H1 (cell line): ENCODE results near the gene PDE9A. TPM values are rescaled to one million over a fixed set of nuclear protein-coding genes. Genes with fewer than 3 reads are reported as not detected.

Experiments
- CTCF ChIA-PET: fragments of 300-600 bp; sonication (Branson Sonifier 250); formaldehyde crosslinking; loops from one replicate; lab custom pipeline; 2021; ENCODE audit not compliant: partially characterized antibody; lab: Charles Lee
- POLR2A ChIA-PET: fragments of 300-600 bp; sonication (Branson Sonifier 250); formaldehyde crosslinking; loops from one replicate; lab custom pipeline; 2021; ENCODE audit warnings: inconsistent platforms; ENCODE audit not compliant: partially characterized antibody; lab: Charles Lee
- DNase-seq, 2 experiments: peaks; one replicate each; pipeline versions ENCODE4 v3.0.0 to v3.0.0-alpha.2; 2010 to 2022; ENCODE audit warnings: low spot score in 2 of 2, low read depth in 1 of 2, mixed read lengths in 1 of 2
- FAIRE-seq: peaks from 2 replicates; lab custom pipeline; 2011; peaks lifted over from hg19 to GRCh38; lab: Jason Lieb, UNC
- H2AFZ ChIP-seq: 2 replicates; pipeline ENCODE4 v1.8.1; 2012; ENCODE audit warnings: low read length, inconsistent platforms
- H2AK5ac ChIP-seq: 2 replicates; pipeline ENCODE4 v1.6.1; 2013; ENCODE audit warnings: low read depth, low read length
- H2BK120ac ChIP-seq: replicated peaks from 2 replicates; pipeline ENCODE3; 2013; ENCODE audit warnings: low read depth, low read length, inconsistent platforms
- H2BK12ac ChIP-seq: 2 replicates; pipeline ENCODE4 v1.6.1; 2013; ENCODE audit warnings: low read depth, low read length
- H2BK15ac ChIP-seq: 2 replicates; pipeline ENCODE4 v1.6.1; 2013; ENCODE audit warnings: low read length
- H2BK20ac ChIP-seq: 2 replicates; pipeline ENCODE4 v1.6.1; 2013; ENCODE audit warnings: low read length
- H2BK5ac ChIP-seq: 2 replicates; pipeline ENCODE4 v1.6.1; 2013; ENCODE audit warnings: low read depth, low read length
- H3K14ac ChIP-seq: 2 replicates; pipeline ENCODE4 v1.6.1; 2013; ENCODE audit warnings: inconsistent platforms; ENCODE audit not compliant: insufficient read length
- H3K18ac ChIP-seq: 2 replicates; pipeline ENCODE4 v1.6.1; 2013; ENCODE audit warnings: low read length; ENCODE audit errors: extremely low read depth
- H3K23ac ChIP-seq: 2 replicates; pipeline ENCODE4 v1.6.1; 2013; ENCODE audit warnings: inconsistent platforms; ENCODE audit not compliant: insufficient read length
- H3K23me2 ChIP-seq: 2 replicates; pipeline ENCODE4 v1.6.1; 2013; ENCODE audit warnings: low read depth, low read length
- H3K27ac ChIP-seq: 2 replicates; pipeline ENCODE4 v1.6.1; 2011; ENCODE audit warnings: low read depth, low read length, inconsistent platforms
- H3K27me3 ChIP-seq, 4 experiments: replicated peaks in 1 of 4; 1 replicate in 1 of 4; 2 replicates in 3 of 4; pipeline versions ENCODE4 v1.6.1 to v1.8.1; 2011 to 2013; ENCODE audit warnings: low read length in 3 of 4, mild to moderate bottlenecking in 3 of 4, inconsistent platforms in 2 of 4, mixed read lengths in 2 of 4, moderate library complexity in 1 of 4; ENCODE audit not compliant: control insufficient read depth in 3 of 4, insufficient read depth in 3 of 4; ENCODE audit errors: extremely low read depth in 1 of 4
- H3K36me3 ChIP-seq, 4 experiments: 2 replicates each; pipeline versions ENCODE4 v1.6.1 to v1.8.1; 2011 to 2013; ENCODE audit warnings: mild to moderate bottlenecking in 4 of 4, low read length in 3 of 4, moderate library complexity in 2 of 4, control low read depth in 1 of 4, inconsistent platforms in 1 of 4; ENCODE audit not compliant: insufficient read depth in 4 of 4, control insufficient read depth in 2 of 4
- H3K4ac ChIP-seq: replicated peaks from 2 replicates; pipeline ENCODE3; 2013; ENCODE audit warnings: low read length, low read depth, mixed read lengths, inconsistent platforms; ENCODE audit not compliant: insufficient read length
- H3K4me1 ChIP-seq, 4 experiments: replicated peaks in 1 of 4; 1 replicate in 1 of 4; 2 replicates in 3 of 4; pipeline versions ENCODE4 v1.6.1 to v1.8.1; 2011 to 2013; ENCODE audit warnings: low read length in 3 of 4, inconsistent platforms in 2 of 4, mixed read lengths in 1 of 4; ENCODE audit not compliant: insufficient read depth in 4 of 4, control insufficient read depth in 3 of 4
- H3K4me2 ChIP-seq, 2 experiments: 2 replicates each; pipeline versions ENCODE4 v1.6.1 to v1.8.1; 2011 to 2013; ENCODE audit warnings: low read depth in 2 of 2, low read length in 2 of 2, control low read depth in 1 of 2, inconsistent platforms in 1 of 2, mild to moderate bottlenecking in 1 of 2; ENCODE audit not compliant: insufficient read depth in 1 of 2
- H3K4me3 ChIP-seq, 4 experiments: fragments of 200-600, 300-600 bp in 1 of 4; sonication (generic), shearing (Covaris generic), sonication (Bioruptor Twin) in 1 of 4; 2 replicates each; pipeline versions ENCODE4 v1.5.1 to v1.8.1; 2011 to 2016; ENCODE audit warnings: low read length in 4 of 4, low read depth in 3 of 4, control low read depth in 2 of 4, inconsistent platforms in 2 of 4, mild to moderate bottlenecking in 2 of 4, mixed read lengths in 1 of 4, moderate library complexity in 1 of 4; ENCODE audit not compliant: insufficient read depth in 2 of 4; ENCODE audit errors: extremely low read depth in 1 of 4
- H3K56ac ChIP-seq: replicated peaks from 2 replicates; pipeline ENCODE3; 2013; ENCODE audit warnings: low read depth, mild to moderate bottlenecking, mixed read lengths, low read length, inconsistent platforms; ENCODE audit not compliant: insufficient read length
- H3K79me1 ChIP-seq: 2 replicates; pipeline ENCODE4 v1.6.1; 2013; ENCODE audit warnings: low read depth, low read length, control low read depth
- H3K79me2 ChIP-seq, 2 experiments: 2 replicates each; pipeline versions ENCODE4 v1.6.1 to v1.8.1; 2012 to 2013; ENCODE audit warnings: low read length in 2 of 2, mild to moderate bottlenecking in 2 of 2, inconsistent platforms in 1 of 2; ENCODE audit not compliant: insufficient read depth in 2 of 2, control insufficient read depth in 1 of 2
- H3K9ac ChIP-seq, 4 experiments: replicated peaks in 1 of 4; 1 replicate in 1 of 4; 2 replicates in 3 of 4; pipeline versions ENCODE4 v1.6.1 to v1.8.1; 2011 to 2013; ENCODE audit warnings: low read depth in 3 of 4, low read length in 3 of 4, control low read depth in 2 of 4, mild to moderate bottlenecking in 2 of 4, moderate library complexity in 2 of 4, inconsistent platforms in 1 of 4; ENCODE audit errors: extremely low read depth in 1 of 4
- H3K9me3 ChIP-seq, 2 experiments: 2 replicates each; pipeline versions ENCODE4 v1.6.1 to v1.8.1; 2012 to 2013; ENCODE audit warnings: mild to moderate bottlenecking in 2 of 2, moderate library complexity in 2 of 2, control low read depth in 1 of 2, inconsistent platforms in 1 of 2, low read depth in 1 of 2, low read length in 1 of 2, mixed read lengths in 1 of 2; ENCODE audit not compliant: insufficient read depth in 2 of 2
- H4K20me1 ChIP-seq, 2 experiments: replicated peaks in 1 of 2; 2 replicates each; pipeline versions ENCODE3 to v1.8.1; 2011 to 2013; ENCODE audit warnings: inconsistent platforms in 2 of 2, low read length in 2 of 2, mild to moderate bottlenecking in 1 of 2; ENCODE audit not compliant: insufficient read depth in 2 of 2, control insufficient read depth in 1 of 2
- H4K5ac ChIP-seq: 2 replicates; pipeline ENCODE4 v1.6.1; 2013; ENCODE audit warnings: low read length, low read depth, mixed read lengths, inconsistent platforms; ENCODE audit not compliant: insufficient read length
- H4K8ac ChIP-seq: 2 replicates; pipeline ENCODE4 v1.8.0; 2013; ENCODE audit warnings: mild to moderate bottlenecking, moderate library complexity, low read length, inconsistent platforms; ENCODE audit not compliant: insufficient read depth; ENCODE audit errors: extremely low read depth
- H4K91ac ChIP-seq: replicated peaks from 2 replicates; pipeline ENCODE3; 2013; ENCODE audit warnings: low read length, mixed read lengths, inconsistent platforms; ENCODE audit not compliant: insufficient read length
- BRCA1 ChIP-seq: IDR thresholded peaks from 2 replicates; pipeline ENCODE4 v1.6.1; 2012; ENCODE audit warnings: low read depth, low read length, improper control_type of control experiment
- GTF2F1 ChIP-seq: IDR thresholded peaks from 2 replicates; pipeline ENCODE4 v1.6.1; 2012; ENCODE audit warnings: low read depth, low read length, improper control_type of control experiment, borderline replicate concordance
- HDAC6 ChIP-seq: IDR thresholded peaks from one replicate; pipeline ENCODE4 v1.7.1; 2012; ENCODE audit warnings: low read depth, mild to moderate bottlenecking, inconsistent platforms, low read length, moderate library complexity
- WGBS, 2 experiments: shearing (Covaris generic) in 1 of 2; methylation state at CpG; one replicate each; pipeline versions ENCODE4 v1.1.6 to v1.1.7; 2013 to 2015; ENCODE audit warnings: low lambda C conversion rate in 2 of 2, mixed read lengths in 2 of 2, inconsistent platforms in 1 of 2, low coverage in 1 of 2, missing lambda C conversion rate in 1 of 2; ENCODE audit not compliant: insufficient replicate concordance in 2 of 2, insufficient coverage in 1 of 2, insufficient read length in 1 of 2; ENCODE audit errors: extremely low coverage in 1 of 2, missing lambda C conversion rate in 1 of 2; 5-methylcytosine and 5-hydroxymethylcytosine counted together
- polyA plus RNA-seq, 7 experiments: library from polyadenylated mRNA; depleted of rRNA in 3 of 7; stranded (reverse) in 5 of 7; unstranded in 2 of 7; fragments of >200 nt in 5 of 7; fragments of 200-250 nt in 2 of 7; gene quantifications; 1 replicate in 5 of 7; 2 replicates in 1 of 7; 4 replicates in 1 of 7; pipeline versions ENCODE4 v1.2.1 to v1.2.3, GENCODE V29; 2011 to 2013; ENCODE audit warnings: missing spikeins in 2 of 7, mixed read lengths in 2 of 7
- total RNA-seq: library from RNA; stranded (reverse); fragmentation: NEBNext Ultra II Directional; extraction: Animal tissue kit (Norgen Biotek cat#: 25700); gene quantifications from 2 replicates; pipeline ENCODE4 v1.2.1, GENCODE V29; 2021

The PDE9A gene
- total and polyA plus RNA-seq, 2 of the 8 experiments (the other 6 are each of a cell fraction or from before 2014, with no cell fraction given): 39.2 to 45.9 TPM

GRCh38 chr21:42678618-42679295, 25.3 kb downstream of the PDE9A start:
- H2AK5ac ChIP-seq: no peak overlapping the region
- DNase-seq (no peak), FAIRE-seq (no peak)
- H2BK12ac ChIP-seq: no peak overlapping the region
- H2BK20ac ChIP-seq: no peak overlapping the region
- no peak overlapping the region for H4K5ac ChIP-seq
- no peak overlapping the region for H2BK120ac ChIP-seq
- no peak overlapping the region for H4K8ac ChIP-seq
- H2BK15ac ChIP-seq: 0 out of 2 replicates have a peak overlapping the region, but pooled peaks have one; percentile 16
- H3K27ac ChIP-seq: no peak overlapping the region
- H3K14ac ChIP-seq: no peak overlapping the region
- WGBS, 2 experiments: 87% methylated on average over 22 of the region's 23 CpGs; no CpG with 5 or more reads in 1 of the 2 experiments
- H3K23me2 ChIP-seq: no peaks in the 10 kb centered on the region; the same call in 1 of the 2 replicates
- H3K79me1 ChIP-seq: peaks cover 2% of the 10 kb centered on the region; the same call in 1 of the 2 replicates
- no peak overlapping the region for H3K56ac ChIP-seq
- H3K36me3 ChIP-seq: no peaks in the 10 kb centered on the region; a peak in 2 of 8 replicates
- H2AFZ ChIP-seq: no peak overlapping the region
- H3K9me3 ChIP-seq: no peaks in the 10 kb centered on the region
- no peak overlapping the region for H3K18ac ChIP-seq
- no peaks in the 10 kb centered on the region for H3K27me3 ChIP-seq
- H3K9ac ChIP-seq: no peak overlapping the region
- H3K4me2 ChIP-seq: no peak overlapping the region
- no peak overlapping the region for H3K4me3 ChIP-seq
- no peak overlapping the region; the same call in 1 of the 2 replicates for H2BK5ac ChIP-seq
- ChIA-PET CTCF (interaction anchor here (0.6 to 3.5 kb wide), 14 partner anchors 10 to 102 kb away, joined by 3 to 29 read pairs (median 4); partner anchors contain the start of gene PDE9A), POLR2A (no interaction called here)
- H4K20me1 ChIP-seq: peaks cover 5 to 24% of the 10 kb centered on the region in 2 experiments
- no peak for TF ChIP-seq HDAC6
- TF ChIP-seq BRCA1: no peak
- no peak for TF ChIP-seq GTF2F1
- H3K4ac ChIP-seq: no peak overlapping the region
- H3K23ac ChIP-seq: no peak overlapping the region
- H4K91ac ChIP-seq: no peak overlapping the region
- peaks cover 0 to 25% of the 10 kb centered on the region in 2 experiments; a peak in 2 of 4 replicates for H3K79me2 ChIP-seq
- H3K4me1 ChIP-seq: peaks cover 2 to 18% (median 10%) of the 10 kb centered on the region in 4 experiments; a peak in 6 of 7 replicates
